ENCODE results near the gene NGRN.
"Not testable (repeated sequence)": the region's sequence is repeated elsewhere in the genome, so short reads cannot be mapped to it uniquely, and the experiment has no call there.

The NGRN gene

DNA sequence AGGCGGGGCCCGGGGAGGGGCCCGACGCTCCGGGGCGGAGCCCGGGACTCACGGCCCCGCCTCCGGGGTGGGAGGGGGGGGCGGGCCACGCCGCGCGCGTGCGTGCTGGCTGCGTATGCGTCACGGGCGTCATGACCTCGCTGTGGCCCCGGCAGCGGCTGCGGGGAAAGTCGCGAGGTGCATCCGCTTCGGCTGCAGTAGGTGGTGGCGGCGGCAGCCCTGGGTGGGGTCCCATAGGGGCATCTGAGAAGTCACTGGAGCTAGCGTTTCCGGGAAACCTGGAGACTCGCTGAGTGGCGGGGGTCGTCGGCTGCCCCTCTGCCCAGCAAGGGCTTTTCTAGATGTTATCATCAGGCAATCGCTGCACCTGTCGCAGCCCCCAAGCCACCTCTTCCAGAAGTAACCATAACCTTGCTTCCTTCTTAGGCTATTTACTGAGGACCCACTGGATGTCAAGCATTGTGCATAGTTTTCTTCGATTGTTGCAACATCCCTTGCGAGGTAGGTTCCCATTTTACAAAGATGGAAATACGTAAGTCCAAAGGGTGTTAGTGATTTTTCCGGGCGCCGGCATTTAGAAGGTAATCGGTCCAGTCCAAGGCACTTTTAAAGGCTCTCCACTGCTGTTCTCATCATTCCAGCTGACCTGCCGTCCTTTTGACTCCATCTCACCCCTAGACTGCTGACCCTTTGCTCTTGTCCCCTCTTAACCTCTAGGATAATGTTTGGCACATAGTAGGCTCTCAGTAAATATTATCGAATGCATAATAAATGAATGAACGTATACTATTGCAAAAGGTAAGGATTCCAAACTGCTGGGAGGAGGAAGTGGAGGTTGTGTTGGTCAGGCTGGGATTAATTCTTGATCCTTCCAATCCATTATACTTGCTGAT is 31.1 kb upstream of the NGRN start, which contains the start of gene GDPGP1:
GDPGP1 (plus strand) TSS at position 114 of the 893 bp plus-strand sequence. CDS start 6,700 bp downstream, outside the sequence.
- DNase-seq (ENCODE audit: low read depth) = peak; percentile 74

DNA sequence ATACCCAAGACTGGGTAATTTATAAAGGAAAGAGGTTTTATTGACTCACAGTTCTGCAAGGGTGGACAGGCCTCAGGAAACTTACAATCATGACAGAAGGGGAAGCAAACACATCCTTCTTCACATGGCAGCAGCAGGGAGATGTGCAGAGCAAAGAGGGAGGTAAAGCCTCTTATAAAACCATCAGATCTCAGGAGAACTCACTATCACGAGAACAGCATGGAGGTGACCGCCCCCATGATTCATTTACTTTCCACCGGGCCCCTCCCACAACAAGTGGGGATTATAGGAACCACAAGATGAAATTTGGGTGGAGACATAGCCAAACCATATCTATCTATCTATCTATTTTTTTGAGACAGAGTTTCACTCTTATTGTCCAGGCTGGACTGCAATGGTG is 26.1 kb upstream of the NGRN start:
- no peak for DNase-seq (ENCODE audit: low read depth)

DNA sequence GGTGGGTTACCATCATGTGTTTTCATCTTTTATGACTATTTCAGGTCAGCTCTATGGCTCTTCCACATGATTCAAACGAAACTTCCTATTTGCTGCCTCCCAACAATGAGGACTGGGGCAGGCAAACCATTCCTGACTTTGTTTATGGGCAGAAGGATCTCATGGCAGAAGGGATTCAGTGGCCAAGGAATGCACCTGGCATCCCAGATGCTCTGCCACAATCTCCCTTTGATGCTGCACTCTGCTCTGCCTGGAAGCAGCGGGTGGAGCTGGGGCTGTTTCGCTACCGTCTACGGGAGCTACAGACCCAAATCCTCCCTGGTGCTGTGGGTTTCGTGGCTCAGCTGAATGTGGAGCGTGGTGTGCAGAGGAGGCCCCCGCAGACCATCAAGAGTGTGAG is 24.6 kb upstream of the NGRN start:
- DNase-seq (ENCODE audit: low read depth) = no peak

DNA sequence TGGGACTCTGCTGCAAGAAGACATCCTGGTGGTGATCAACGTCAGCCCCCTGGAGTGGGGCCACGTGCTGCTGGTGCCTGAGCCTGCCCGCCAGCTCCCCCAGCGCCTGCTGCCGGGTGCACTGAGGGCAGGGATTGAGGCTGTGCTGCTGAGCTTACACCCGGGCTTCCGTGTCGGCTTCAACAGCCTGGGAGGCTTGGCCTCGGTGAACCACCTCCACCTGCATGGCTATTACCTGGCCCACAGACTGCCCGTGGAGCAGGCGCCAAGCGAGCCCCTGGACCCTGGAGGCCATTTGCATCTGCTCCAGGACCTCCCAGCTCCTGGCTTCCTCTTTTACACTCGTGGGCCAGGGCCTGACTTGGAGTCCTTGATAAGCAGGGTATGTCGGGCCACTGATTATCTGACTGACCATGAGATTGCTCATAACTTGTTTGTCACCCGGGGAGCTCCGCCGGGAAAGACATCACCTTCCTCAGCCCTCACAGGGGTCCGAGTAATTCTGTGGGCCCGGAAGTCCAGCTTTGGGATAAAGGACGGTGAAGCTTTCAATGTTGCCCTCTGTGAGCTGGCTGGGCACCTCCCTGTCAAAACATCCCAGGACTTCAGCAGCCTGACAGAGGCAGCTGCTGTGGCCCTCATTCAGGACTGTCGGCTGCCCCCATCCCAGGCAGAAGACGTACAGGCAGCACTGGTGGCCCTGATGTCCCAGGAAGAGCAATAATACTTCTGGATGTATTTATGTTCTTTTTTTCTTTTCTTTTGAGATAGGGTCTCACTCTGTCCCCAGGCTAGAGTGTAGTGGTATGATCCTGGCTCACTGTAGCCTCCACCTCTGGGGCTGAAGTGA is 23.9 kb upstream of the NGRN start:
- DNase-seq (ENCODE audit: low read depth) = no peak

DNA sequence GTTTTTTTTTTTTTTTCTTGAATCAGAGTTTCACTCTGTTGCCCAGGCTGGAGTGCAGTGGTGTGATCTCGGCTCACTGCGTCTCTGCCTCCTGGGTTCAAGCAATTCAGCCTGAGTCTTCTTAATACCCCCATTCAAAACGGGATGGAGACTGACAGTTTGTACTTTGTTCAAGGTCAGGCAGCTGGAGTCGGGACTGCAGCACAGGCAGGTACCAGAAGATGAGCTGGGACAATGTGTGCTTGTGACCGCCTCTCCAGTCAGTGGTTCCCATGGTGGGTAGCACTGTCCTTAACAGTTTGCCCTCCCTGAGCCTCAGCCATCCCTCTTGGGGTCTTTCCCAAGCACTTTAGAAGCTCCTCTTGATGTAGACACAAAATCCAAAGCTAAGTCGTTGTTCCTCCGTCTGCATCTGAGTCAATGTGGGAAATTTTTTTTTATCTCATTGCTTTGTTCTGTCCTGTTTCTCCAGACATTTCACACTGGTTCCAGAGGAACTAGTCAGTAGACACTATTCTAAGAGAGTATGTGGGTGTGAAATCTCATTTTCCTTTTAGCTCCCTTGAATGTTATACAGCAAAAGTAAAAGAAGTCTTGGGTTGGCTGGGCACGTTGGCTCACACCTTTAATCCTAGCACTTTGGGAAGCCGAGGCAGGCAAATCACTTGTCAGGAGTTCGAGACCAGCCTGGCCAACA is 21.4 kb upstream of the NGRN start:
- DNase-seq (ENCODE audit: low read depth) = no peak

DNA sequence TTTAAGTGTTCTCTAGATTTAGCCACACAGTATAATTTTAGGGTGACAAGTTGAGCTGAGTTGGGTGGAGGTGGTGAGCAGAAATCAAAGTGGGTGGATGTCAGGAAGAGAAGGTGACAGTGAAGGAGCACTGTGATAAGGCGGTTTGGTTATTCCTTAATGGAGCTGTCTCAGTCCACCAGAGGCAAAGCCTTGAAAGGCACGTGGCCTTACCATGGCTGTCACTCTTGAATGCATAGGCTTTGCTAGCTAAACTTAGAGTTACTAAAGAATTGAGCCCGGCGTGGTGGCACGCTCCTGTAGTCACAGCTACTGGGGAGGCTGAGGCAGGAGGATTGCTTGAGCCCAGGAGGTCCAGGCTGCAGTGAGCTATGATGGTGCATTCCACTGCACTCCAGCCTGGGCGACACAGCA is 16.7 kb upstream of the NGRN start:
- DNase-seq (ENCODE audit: low read depth) = no peak

DNA sequence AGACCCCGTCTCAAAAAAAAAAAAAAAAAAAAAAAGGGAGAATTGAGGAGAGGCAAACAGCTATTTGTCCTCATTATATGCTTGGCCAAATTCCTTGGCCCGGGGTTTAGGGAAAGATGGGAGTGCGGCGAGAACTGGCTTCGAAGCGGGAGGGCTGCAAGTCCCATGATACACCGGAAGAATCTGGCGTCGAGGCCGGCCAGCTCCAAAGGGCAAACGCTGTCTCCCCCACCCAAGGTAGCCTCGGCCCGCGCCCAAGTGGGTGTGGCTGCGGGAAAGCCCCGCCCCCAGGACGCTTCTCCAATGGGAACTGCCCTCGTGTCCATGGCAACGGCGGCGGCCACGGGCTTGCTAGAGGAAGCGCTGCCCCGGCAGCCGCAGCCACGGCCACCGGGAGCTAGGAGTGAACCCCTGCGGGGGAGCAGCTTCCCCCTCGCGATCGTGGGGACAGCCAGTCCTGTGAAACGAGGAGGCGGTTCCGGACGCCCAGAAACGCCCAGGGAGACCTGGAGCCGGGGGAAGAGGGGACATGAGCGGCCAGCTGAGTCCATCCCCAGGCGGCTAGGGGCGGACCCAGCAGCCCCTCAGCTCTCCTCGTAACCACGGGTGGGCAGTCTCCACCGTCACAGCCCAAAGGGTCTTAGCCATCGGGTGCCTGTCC is 16.1 kb upstream of the NGRN start, which contains the start of gene TTLL13:
TTLL13 (plus strand) TSS at position 354 of the 661 bp plus-strand sequence. CDS start 1,075 bp downstream, outside the sequence.
- DNase-seq (ENCODE audit: low read depth) = peak; percentile 37

DNA sequence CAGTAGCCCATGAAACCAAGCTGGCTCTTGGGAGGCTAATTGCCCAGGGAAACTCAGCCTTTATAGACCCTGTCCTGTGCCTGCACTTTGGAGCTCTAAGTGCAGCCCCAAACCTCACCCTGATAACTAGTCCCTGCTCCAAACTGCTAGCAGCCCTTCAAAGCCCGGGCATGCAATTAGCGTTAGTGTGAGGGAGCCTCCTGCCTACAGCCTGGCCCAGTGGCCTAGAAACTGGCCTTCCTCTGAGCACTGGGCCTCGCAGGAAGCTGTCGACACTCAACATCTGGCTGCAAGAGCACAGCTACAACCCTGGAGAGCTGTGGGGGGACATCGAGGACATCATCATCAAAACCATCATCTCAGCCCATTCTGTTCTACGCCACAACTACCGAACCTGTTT is 7.7 kb upstream of the NGRN start:
- DNase-seq (ENCODE audit: low read depth) = no peak

DNA sequence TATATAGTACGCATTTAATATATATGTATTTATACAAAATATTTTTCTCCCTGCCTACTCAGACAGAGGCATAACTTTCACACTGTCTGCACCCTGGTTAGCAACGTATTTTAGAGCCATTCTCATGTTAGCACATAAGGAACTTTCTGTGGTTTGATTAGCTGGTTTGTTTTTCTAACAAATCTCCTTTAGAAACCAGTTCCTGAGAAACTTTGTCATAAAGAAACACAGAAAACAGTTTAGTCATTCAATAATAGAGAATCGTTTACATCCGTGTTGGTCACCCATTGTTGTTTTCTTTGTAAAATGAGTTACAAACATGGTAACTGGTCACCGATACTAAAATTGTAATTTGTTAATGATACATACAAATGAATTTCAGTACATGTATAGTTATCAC is 5.9 kb upstream of the NGRN start:
- DNase-seq (ENCODE audit: low read depth) = no peak

DNA sequence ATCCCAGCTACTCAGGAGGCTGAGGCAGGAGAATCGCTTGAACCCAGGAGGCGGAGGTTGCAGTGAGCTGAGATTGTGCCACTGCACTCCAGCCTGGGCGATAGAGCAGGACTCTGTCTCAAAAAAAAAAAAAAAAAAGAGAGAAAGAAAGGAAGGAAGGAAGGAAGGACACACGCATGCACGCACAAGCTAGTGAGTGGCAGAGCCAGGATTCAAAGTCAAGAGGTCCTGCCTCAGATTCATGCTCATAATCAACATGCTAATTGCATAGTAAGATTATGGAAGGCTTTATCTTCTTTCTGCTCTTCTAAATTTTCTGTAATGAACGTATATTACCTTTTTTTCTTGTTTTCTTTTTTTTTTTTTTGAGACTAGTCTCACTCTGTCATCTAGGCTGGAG is 4.7 kb upstream of the NGRN start:
- DNase-seq (ENCODE audit: low read depth) = not testable (repeated sequence)

DNA sequence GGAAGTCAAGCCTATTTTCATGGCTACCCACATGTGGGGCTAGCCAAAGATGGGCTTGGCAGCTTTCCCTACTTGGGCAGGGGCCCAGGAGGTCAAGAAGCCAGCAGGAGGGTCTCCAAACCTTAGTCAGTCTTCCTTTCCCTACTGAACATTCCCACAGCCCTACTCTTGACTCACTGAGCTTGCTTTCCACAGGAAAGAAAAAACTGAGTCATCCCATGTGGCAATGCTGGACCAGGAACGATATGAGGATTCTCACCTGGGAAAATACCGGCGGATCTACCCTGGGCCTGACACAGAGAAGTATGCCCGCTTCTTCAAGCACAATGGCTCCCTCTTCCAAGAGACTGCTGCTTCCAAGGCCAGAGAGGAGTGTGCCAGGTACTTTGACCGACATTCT is 3.7 kb upstream of the NGRN start:
- peak; percentile 25 for DNase-seq (ENCODE audit: low read depth)

DNA sequence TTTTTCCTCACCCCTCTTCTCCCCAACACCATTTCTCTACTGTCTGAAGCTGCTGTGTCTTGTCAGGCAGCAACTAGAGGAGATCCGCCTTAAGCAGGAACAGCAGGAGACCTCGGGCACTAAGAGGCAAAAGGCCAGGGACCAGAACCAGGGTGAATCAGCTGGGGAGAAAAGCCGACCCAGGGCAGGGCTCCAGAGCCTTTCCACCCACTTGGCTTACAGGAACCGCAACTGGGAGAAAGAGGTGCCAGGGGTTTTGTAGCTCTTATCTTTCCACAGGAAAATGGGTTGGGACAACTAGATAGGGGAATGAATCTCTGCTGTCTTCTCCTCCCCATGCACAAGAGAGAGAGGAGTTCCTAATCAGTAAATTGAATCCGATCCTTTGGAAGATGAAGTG is 3.0 kb upstream of the NGRN start:
- no peak for DNase-seq (ENCODE audit: low read depth)

DNA sequence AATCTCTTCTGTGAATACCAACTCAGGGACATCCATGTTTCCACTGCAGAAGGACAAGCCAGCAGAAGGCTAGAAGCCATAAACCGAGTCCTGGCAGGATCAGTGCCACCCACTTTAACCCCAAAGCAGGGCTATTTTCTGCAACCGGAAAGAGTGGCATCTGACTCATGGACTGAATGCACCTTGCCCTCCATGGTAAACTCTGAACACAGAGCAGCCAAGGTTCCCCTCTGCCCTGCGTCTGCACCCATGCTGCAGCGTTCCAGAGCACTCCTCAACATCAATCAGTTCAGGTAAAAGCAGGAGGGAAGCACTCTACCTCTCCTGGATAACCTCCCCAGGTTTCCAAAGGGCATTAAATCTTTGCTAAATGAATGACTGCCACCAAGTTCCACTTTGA is 801 bp upstream of the NGRN start:
- DNase-seq (ENCODE audit: low read depth) = no peak

DNA sequence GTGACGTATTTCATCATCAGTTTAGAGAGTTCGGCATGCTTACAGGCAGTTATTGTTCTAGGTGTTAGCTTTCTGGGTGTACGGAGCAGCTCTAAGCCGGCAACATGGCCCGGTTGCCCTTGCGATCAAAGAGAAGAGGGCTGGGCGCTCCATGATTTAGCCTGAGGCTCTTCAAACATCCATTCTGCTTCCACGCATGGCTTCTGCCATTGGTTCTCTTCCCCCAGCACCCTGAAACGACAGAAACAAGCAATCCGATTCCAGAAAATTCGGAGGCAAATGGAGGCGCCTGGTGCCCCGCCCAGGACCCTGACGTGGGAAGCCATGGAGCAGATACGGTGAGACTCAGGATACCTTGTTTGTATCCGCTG is 574 bp downstream of the NGRN start:
- no peak for DNase-seq (ENCODE audit: low read depth)

DNA sequence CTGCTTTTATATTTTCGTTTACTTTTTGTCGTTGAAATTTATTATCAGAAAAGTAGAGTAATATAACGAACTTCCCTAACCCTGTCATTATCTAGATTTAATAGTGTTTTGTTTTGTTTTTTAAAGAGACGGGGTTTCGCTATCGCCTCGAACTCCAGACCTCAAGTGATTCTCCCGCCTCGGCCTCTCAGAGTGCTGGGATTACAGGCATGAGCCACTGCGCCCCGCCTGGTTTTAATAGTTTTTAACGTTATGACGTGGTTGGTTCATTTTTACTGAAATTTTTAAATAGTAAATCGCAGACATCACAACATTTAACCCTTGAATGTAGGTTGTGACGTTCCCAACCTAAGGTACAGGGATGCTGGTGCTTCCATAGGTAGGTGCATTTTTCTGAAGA is 1.0 kb downstream of the NGRN start:
- no peak for DNase-seq (ENCODE audit: low read depth)

DNA sequence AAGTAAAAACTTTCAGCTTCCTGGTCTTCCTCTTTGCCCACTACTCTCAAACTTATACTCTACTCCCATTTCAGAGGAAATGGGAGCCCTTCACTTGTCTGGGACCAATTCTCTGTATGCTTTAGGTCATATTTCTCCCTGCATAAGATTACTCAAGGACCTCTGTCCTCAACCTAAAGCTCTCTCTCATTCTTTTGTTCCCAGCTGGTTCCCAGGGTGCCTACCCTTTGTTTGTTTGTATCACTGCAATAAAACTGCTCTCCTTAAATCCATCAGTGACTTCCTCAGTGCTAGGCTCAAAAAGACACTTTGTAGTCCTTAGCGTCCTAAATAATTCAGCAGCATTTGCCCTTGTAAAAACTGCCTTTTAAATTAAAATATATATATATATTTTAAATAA is 2.9 kb downstream of the NGRN start:
- DNase-seq (ENCODE audit: low read depth) = no peak

DNA sequence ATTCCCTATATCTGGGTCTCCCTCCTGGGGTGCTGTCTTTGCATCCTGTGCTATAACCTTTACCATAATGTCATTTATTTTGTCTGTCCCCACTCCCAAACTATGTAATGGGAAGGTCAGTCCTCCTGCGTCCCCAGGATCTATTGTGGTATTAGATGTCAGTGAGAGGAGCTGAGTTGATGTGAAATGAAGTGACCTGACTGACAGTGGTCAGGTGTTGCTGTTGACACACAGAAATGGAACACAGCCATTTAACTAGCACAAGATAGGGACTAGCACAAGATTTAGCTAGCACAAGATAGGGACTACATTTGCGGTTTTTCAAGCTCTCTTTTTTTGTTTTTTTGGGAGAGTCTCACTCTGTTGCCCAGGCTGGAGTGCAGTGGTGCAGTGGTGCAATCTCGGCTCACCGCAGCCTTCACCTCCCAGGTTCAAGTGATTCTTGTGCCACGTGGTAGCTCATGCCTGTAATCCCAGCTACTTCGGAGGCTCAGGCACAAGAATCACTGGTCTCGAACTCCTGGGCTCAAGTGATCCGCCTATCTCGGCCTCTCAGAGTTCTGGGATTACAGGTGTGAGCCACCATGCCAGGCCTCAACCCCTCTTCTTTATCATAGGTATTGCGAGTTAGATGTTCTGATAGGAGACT is 5.2 kb downstream of the NGRN start:
- DNase-seq (ENCODE audit: low read depth) = no peak

DNA sequence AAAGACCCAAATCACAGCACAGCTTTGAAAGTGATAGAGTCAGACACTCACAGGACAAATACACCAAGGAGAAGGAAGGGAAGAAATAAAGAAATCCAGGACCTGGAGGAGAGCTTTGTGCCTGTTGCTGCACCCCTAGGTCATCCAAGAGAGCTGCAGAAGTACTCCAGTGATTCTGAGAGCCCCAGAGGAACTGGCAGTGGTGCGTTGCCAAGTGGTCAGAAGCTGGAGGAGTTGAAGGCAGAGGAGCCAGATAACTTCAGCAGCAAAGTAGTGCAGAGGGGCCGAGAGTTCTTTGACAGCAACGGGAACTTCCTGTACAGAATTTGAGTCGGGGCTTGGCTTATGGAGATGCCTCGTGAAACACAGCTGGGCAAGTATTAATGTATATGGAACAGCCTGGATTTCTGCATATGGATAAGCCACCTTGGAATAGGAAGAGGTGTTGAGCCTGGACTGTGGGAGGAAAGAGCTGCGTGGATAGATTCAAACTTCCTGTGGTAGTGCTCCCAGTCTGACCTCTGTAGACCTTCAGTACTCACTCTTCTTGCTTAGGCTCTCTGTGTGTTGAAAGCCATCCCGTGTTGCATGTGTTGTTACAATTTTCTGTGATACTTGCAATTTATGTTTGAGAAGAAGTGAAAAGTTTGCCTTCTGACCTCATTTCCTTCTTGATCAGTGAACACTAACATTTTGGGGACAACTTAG is 6.1 kb downstream of the NGRN start:
- DNase-seq (ENCODE audit: low read depth) = no peak

DNA sequence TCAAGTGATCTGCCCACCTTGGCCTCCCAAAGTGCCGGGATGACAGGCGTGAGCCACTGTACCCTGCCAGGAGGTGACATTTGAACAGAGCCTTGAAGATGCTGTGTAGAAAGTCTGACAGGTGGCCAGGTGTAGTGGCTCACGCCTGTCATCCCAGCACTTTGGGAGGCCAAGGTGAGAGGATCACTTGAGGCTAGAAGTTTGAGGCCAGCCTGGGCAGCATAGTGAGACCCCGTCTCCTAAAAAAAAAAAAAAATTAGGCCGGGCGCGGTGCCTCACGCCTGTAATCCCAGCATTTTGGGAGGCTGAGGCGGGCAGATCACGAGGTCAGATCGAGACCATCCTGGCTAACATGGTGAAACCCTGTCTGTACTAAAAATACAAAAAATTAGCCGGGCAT is 13.0 kb downstream of the NGRN start:
- not testable (repeated sequence) for DNase-seq (ENCODE audit: low read depth)

DNA sequence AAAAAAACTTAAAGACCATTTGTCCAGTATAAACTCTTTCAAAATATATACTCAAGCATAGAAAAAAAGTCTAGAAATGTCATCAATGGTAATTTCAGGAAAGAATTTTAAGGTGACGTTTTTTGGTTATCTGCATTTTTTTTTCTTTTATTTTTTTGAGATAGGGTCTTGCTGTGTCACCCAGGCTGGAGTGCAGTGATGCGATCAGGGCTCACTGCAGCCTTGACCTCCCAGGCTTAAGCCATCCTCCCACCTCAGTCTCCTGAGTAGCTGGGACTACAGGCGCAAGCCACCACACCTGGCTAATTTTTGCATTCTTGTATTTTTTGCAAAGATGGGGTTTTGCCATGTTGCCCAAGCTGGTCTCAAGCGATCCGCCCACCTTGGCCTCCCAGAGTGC is 15.3 kb downstream of the NGRN start:
- DNase-seq (ENCODE audit: low read depth) = not testable (repeated sequence)

DNA sequence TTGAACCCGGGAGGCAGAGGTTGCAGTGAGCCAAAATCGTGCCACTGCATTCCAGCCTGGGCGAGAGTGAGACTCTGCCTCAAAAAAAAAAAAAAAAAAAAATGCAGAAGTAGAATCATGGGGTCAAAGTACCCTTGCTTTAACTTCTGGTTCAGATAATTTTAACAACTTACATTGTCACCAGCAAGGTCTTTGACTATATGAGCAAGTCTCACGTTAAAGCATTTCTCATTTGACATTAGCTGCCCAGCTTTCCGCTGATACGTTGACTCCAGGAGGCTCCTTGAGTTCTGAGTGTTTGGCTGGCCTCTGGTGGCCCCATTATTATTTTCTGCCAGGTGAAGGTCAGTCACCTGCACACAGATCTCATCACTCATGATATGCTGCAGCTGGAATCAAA is 16.2 kb downstream of the NGRN start:
- DNase-seq (ENCODE audit: low read depth) = not testable (repeated sequence)

Data from HS-5 (cell line).